ENCODE measurements around the gene RTF1. TPM values are rescaled to one million over a fixed set of nuclear protein-coding genes. Genes with fewer than 3 reads are reported as not detected.

RTF1 gene
- total and polyA plus RNA-seq, 2 donors (not counting 1 experiment from before 2014, with no cell fraction given), result 11.9 to 39.4 TPM

GRCh38 chr15:41473418-41473817, 56.5 kb downstream of the RTF1 start:
- Mint-ChIP-seq H3K4me3 (no peak overlapping the region), H3K27me3 (no peaks in the 10 kb centered on the region), H3K9me3 (ENCODE audit: insufficient read depth) (no peaks in the 10 kb centered on the region), H3K27ac (no peak overlapping the region), H3K4me1 (no peaks in the 10 kb centered on the region)
- Histone ChIP-seq H3K27ac (ENCODE audit: low read length in 2 of 2) (no peak overlapping the region), H3K9me3 (ENCODE audit: control extremely low read depth in 1 of 3, control insufficient read depth in 2 of 3, insufficient read depth in 1 of 3, low read length in 2 of 3) (no peaks in the 10 kb centered on the region), H3K4me1 (ENCODE audit: control insufficient read depth in 2 of 2, insufficient read depth in 2 of 2, low read length in 2 of 2) (no peaks in the 10 kb centered on the region), H4K20me1 (ENCODE audit: control insufficient read depth, insufficient read depth, low read length, poor library complexity, severe bottlenecking) (no peaks in the 10 kb centered on the region), H2AFZ (ENCODE audit: insufficient read depth, low read depth, low read length, poor library complexity, severe bottlenecking) (no peak overlapping the region), H3K4me3 (ENCODE audit: control extremely low read depth in 1 of 5, extremely low read depth in 1 of 5, insufficient read depth in 1 of 5, low read depth in 2 of 5, low read length in 4 of 5) (no peak overlapping the region), H3K27me3 (replicated peaks in 1 of 4; ENCODE audit: control extremely low read depth in 1 of 4, control insufficient read depth in 3 of 4, insufficient read depth in 4 of 4, low read length in 3 of 4) (no peaks in the 10 kb centered on the region), H3K4me2 (replicated peaks; ENCODE audit: low read depth, low read length, poor library complexity, severe bottlenecking) (no peak overlapping the region), H3K9ac (ENCODE audit: low read length) (no peak overlapping the region), H3K36me3 (replicated peaks in 1 of 2; ENCODE audit: control extremely low read depth in 1 of 2, control insufficient read depth in 1 of 2, extremely low read depth in 1 of 2, insufficient read depth in 2 of 2, low read length in 1 of 2) (peaks cover 22 to 69% of the 10 kb centered on the region in 2 experiments), H3K79me2 (ENCODE audit: control insufficient read depth, insufficient read depth, low read length) (no peaks in the 10 kb centered on the region)
- TF ChIP-seq, protein P1, sequence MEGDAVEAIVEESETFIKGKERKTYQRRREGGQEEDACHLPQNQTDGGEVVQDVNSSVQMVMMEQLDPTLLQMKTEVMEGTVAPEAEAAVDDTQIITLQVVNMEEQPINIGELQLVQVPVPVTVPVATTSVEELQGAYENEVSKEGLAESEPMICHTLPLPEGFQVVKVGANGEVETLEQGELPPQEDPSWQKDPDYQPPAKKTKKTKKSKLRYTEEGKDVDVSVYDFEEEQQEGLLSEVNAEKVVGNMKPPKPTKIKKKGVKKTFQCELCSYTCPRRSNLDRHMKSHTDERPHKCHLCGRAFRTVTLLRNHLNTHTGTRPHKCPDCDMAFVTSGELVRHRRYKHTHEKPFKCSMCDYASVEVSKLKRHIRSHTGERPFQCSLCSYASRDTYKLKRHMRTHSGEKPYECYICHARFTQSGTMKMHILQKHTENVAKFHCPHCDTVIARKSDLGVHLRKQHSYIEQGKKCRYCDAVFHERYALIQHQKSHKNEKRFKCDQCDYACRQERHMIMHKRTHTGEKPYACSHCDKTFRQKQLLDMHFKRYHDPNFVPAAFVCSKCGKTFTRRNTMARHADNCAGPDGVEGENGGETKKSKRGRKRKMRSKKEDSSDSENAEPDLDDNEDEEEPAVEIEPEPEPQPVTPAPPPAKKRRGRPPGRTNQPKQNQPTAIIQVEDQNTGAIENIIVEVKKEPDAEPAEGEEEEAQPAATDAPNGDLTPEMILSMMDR (IDR thresholded peaks at IDR 0.05), result no peak
- TF ChIP-seq EZH2 (IDR thresholded peaks at IDR 0.05; ENCODE audit: borderline replicate concordance, insufficient read depth, low read depth, low read length, poor library complexity, severe bottlenecking), result no peak
- ATAC-seq (ENCODE audit: low read depth) (no peak), DNase-seq (no peak)
- intact Hi-C loops (cut with micrococcal nuclease), result no loop called here
- ChIA-PET CTCF (interaction anchor here (0.7 to 0.8 kb wide), 2 partner anchors 13 to 130 kb away, joined by 3 read pairs; no protein-coding TSS in a partner anchor), POLR2A (no interaction called here)
- 96% methylated on average over 10 of the region's 11 CpGs for WGBS (ENCODE audit: insufficient coverage)

GRCh38 chr15:41474436-41474835, 57.5 kb downstream of the RTF1 start:
- POLR2A ChIA-PET, result no interaction called here
- no peaks in the 10 kb centered on the region for H3K27me3 Mint-ChIP-seq
- no peaks in the 10 kb centered on the region for H3K4me1 Mint-ChIP-seq
- Histone ChIP-seq H2AFZ (ENCODE audit: insufficient read depth, low read depth, low read length, poor library complexity, severe bottlenecking) (no peak overlapping the region), H3K27ac (ENCODE audit: low read length in 2 of 2) (no peak overlapping the region), H3K4me2 (replicated peaks; ENCODE audit: low read depth, low read length, poor library complexity, severe bottlenecking) (no peak overlapping the region), H4K20me1 (ENCODE audit: control insufficient read depth, insufficient read depth, low read length, poor library complexity, severe bottlenecking) (no peaks in the 10 kb centered on the region), H3K4me3 (ENCODE audit: control extremely low read depth in 1 of 5, extremely low read depth in 1 of 5, insufficient read depth in 1 of 5, low read depth in 2 of 5, low read length in 4 of 5) (no peak overlapping the region), H3K9me3 (ENCODE audit: control extremely low read depth in 1 of 3, control insufficient read depth in 2 of 3, insufficient read depth in 1 of 3, low read length in 2 of 3) (no peaks in the 10 kb centered on the region), H3K79me2 (ENCODE audit: control insufficient read depth, insufficient read depth, low read length) (no peaks in the 10 kb centered on the region), H3K27me3 (replicated peaks in 1 of 4; ENCODE audit: control extremely low read depth in 1 of 4, control insufficient read depth in 3 of 4, insufficient read depth in 4 of 4, low read length in 3 of 4) (no peaks in the 10 kb centered on the region), H3K4me1 (ENCODE audit: control insufficient read depth in 2 of 2, insufficient read depth in 2 of 2, low read length in 2 of 2) (no peaks in the 10 kb centered on the region), H3K9ac (ENCODE audit: low read length) (no peak overlapping the region), H3K36me3 (replicated peaks in 1 of 2; ENCODE audit: control extremely low read depth in 1 of 2, control insufficient read depth in 1 of 2, extremely low read depth in 1 of 2, insufficient read depth in 2 of 2, low read length in 1 of 2) (peaks cover 22 to 71% of the 10 kb centered on the region in 2 experiments)
- no peaks in the 10 kb centered on the region for H3K9me3 Mint-ChIP-seq (ENCODE audit: insufficient read depth)
- H3K4me3 Mint-ChIP-seq, result no peak overlapping the region
- ATAC-seq (ENCODE audit: low read depth) (no peak), DNase-seq (no peak)
- intact Hi-C loops (cut with micrococcal nuclease), result no loop called here
- H3K27ac Mint-ChIP-seq, result no peak overlapping the region
- TF ChIP-seq, protein P1 (IDR thresholded peaks at IDR 0.05), result no peak
- TF ChIP-seq EZH2 (IDR thresholded peaks at IDR 0.05; ENCODE audit: borderline replicate concordance, insufficient read depth, low read depth, low read length, poor library complexity, severe bottlenecking), result no peak
- WGBS (ENCODE audit: insufficient coverage), result 94% methylated on average over 8 of the region's 8 CpGs
- CTCF ChIA-PET, result no interaction called here
